GM12891 (cell line): ENCODE results near the gene OSCP1.

Source experiments
- DNase-seq: peaks from one replicate; pipeline ENCODE4 v3.0.0; 2011; ENCODE audit warnings: low spot score; ENCODE audit not compliant: insufficient read length
- FAIRE-seq: peaks from 2 replicates; lab custom pipeline; 2011; peaks lifted over from hg19 to GRCh38; lab: Jason Lieb, UNC
- PAX5 ChIP-seq: IDR thresholded peaks from 2 replicates; pipeline ENCODE4 v1.6.1; 2011; ENCODE audit warnings: low read length, moderate library complexity, mild to moderate bottlenecking; ENCODE audit not compliant: insufficient read depth, severe bottlenecking
- POLR2A ChIP-seq: IDR thresholded peaks from 2 replicates; pipeline ENCODE4 v1.6.1; 2011; ENCODE audit warnings: low read depth, low read length, control low read depth
- POLR2AphosphoS5 ChIP-seq: IDR thresholded peaks from 2 replicates; pipeline ENCODE4 v1.6.1; 2011; ENCODE audit warnings: low read depth, low read length, control low read depth
- POU2F2 ChIP-seq: IDR thresholded peaks from 2 replicates; pipeline ENCODE4 v1.6.1; 2011; ENCODE audit warnings: low read depth, mild to moderate bottlenecking, control low read depth, low read length, moderate library complexity
- SPI1 ChIP-seq: IDR thresholded peaks from 2 replicates; pipeline ENCODE4 v1.6.1; 2011; ENCODE audit warnings: low read depth, low read length, control low read depth
- TAF1 ChIP-seq: IDR thresholded peaks from 2 replicates; pipeline ENCODE4 v1.6.1; 2011; ENCODE audit warnings: low read depth, low read length, control low read depth

OSCP1 gene

GRCh38 chr1:36411674-36412648, 38.3 kb downstream of the OSCP1 start:
- FAIRE-seq (no peak), DNase-seq (no peak)
- TF ChIP-seq POLR2AphosphoS5 (no peak), PAX5 (no peak), POLR2A (no peak), POU2F2 (no peak), SPI1 (no peak), TAF1 (no peak)

- DNase-seq (no peak), FAIRE-seq (no peak)
- TF ChIP-seq PAX5: no peak
- no peak for TF ChIP-seq POU2F2
- TF ChIP-seq SPI1: no peak
- TF ChIP-seq TAF1: no peak
- no peak for TF ChIP-seq POLR2A
- TF ChIP-seq POLR2AphosphoS5: no peak
These were observed 41.8 kb downstream of the OSCP1 start for GRCh38 chr1:36408479-36408878.

GRCh38 chr1:36406440-36406839, 43.8 kb downstream of the OSCP1 start:
- DNase-seq (no peak), FAIRE-seq (no peak)
- TF ChIP-seq PAX5 (no peak), TAF1 (no peak), POLR2A (no peak), POU2F2 (no peak), SPI1 (no peak), POLR2AphosphoS5 (no peak)

GRCh38 chr1:36402504-36402890, 47.8 kb downstream of the OSCP1 start:
- FAIRE-seq (no peak), DNase-seq (no peak)
- TF ChIP-seq POLR2A (no peak), PAX5 (no peak), POU2F2 (no peak), SPI1 (no peak), POLR2AphosphoS5 (no peak)

GRCh38 chr1:36401602-36402503, 48.4 kb downstream of the OSCP1 start:
- no peak for DNase-seq
- TF ChIP-seq SPI1: no peak
- TF ChIP-seq PAX5: no peak
- no peak for TF ChIP-seq TAF1
- no peak for TF ChIP-seq POLR2A
- TF ChIP-seq POLR2AphosphoS5: no peak
- TF ChIP-seq POU2F2: no peak
- FAIRE-seq: peak; percentile 20

- peak; percentile 59 for DNase-seq
- TF ChIP-seq SPI1 (peak; percentile 55; the same call in 1 of the 2 replicates), POLR2AphosphoS5 (peak; percentile 85), PAX5 (no peak), POU2F2 (peak; percentile 64; the same call in 1 of the 2 replicates), POLR2A (peak; percentile 84), TAF1 (peak; percentile 60; the same call in 1 of the 2 replicates)
- peak; percentile 95 for FAIRE-seq
These were observed 49.2 kb downstream of the OSCP1 start for GRCh38 chr1:36400825-36401601.

- DNase-seq (no peak), FAIRE-seq (no peak)
- TF ChIP-seq TAF1 (no peak), POLR2A (no peak), SPI1 (no peak), POU2F2 (no peak), POLR2AphosphoS5 (no peak), PAX5 (no peak)
These were observed 49.8 kb downstream of the OSCP1 start for GRCh38 chr1:36400514-36400824.

- TF ChIP-seq SPI1 (no peak), POLR2A (no peak), POLR2AphosphoS5 (no peak), PAX5 (no peak), POU2F2 (no peak), TAF1 (no peak)
- no peak for DNase-seq
- FAIRE-seq: no peak
These were observed 51.8 kb downstream of the OSCP1 start for GRCh38 chr1:36398370-36398977.
